NOMO-1 treated with DMSO at 0.1 percent for 48 hours (cell line): ENCODE results near the gene KCNJ18.
"Not testable (repeated sequence)": the region's sequence is repeated elsewhere in the genome, so short reads cannot be mapped to it uniquely, and the experiment has no call there.

Source experiments
- DNase-seq: peaks from one replicate; lab custom pipeline; 2025; ENCODE audit not compliant: unreplicated experiment; lab: John Stamatoyannopoulos, UW

Gene KCNJ18

GRCh38 chr17:21691883-21692703 is at the start of gene KCNJ18:
Gene KCNJ18 (plus strand): TSS chr17:21692523. CDS start chr17:21702787, 10,264 bp downstream.
- not testable (repeated sequence) for DNase-seq

GRCh38 chr17:21648125-21648524 is 44.2 kb upstream of the KCNJ18 start:
- DNase-seq: not testable (repeated sequence)

DNA sequence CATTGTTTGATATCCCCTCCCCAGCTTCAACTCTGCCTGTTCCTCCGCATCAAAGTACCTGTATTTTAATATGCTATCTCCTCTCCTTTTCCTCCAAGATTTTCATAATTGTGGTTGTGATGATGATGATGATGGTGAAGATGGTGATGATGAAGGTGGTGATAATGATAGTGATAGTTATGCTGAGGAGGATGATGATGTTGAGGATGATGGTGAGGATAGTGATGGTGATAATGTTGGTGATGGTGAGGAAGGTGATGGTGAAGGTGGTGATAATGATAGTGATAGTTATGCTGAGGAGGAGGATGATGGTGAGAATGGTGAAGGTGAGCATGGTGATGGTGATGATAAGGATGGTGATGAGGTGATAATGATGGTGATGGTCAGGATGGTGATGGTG is 42.3 kb upstream of the KCNJ18 start:
- not testable (repeated sequence) for DNase-seq

DNA sequence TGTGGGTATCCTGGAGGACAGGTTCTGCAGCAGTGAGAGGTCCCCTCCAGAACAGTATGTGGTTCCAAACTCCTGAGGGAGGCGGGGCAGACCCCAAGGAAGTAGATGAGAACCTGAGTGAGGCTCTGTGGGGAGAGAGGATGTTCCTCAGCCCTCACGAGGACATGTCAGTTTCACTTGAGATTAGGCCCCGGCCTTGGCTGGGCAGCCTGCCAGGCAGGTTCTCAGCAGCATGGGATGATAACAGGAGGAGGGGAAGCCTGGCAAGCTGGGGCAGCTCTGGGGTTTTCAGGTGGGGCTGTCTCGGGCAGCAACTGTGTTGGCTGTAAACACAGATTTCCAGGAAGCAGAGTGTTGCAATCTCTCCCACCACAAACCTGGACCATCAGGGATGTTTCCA is 40.3 kb upstream of the KCNJ18 start:
- not testable (repeated sequence) for DNase-seq

- not testable (repeated sequence) for DNase-seq
Observed at GRCh38 chr17:21653211-21653610, 39.1 kb upstream of the KCNJ18 start.

- DNase-seq: not testable (repeated sequence)
Observed at GRCh38 chr17:21656518-21657309, 35.6 kb upstream of the KCNJ18 start.

DNA sequence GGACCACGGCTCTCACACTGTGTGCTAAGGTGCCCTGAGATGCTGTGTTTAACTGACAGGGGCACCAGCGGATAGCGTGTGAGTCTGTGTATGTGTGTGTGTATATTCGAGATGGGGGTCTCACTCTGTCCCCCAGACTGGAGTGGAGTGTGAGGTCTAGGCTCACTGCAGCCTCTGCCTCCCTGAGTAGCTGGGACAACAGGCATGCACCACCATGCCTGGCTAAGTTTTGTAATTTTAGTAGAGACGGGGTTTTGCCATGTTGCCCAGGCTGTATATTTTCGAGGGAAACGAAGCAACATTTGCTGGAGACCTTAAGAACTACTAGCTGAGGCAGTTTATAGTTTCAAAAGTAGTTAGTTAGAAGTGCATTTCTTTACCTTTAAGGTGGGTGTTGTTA is 32.7 kb upstream of the KCNJ18 start:
- DNase-seq: not testable (repeated sequence)

- not testable (repeated sequence) for DNase-seq
Observed at GRCh38 chr17:21661455-21661854, 30.9 kb upstream of the KCNJ18 start.

- not testable (repeated sequence) for DNase-seq
Observed at GRCh38 chr17:21663166-21663565, 29.2 kb upstream of the KCNJ18 start.

DNA sequence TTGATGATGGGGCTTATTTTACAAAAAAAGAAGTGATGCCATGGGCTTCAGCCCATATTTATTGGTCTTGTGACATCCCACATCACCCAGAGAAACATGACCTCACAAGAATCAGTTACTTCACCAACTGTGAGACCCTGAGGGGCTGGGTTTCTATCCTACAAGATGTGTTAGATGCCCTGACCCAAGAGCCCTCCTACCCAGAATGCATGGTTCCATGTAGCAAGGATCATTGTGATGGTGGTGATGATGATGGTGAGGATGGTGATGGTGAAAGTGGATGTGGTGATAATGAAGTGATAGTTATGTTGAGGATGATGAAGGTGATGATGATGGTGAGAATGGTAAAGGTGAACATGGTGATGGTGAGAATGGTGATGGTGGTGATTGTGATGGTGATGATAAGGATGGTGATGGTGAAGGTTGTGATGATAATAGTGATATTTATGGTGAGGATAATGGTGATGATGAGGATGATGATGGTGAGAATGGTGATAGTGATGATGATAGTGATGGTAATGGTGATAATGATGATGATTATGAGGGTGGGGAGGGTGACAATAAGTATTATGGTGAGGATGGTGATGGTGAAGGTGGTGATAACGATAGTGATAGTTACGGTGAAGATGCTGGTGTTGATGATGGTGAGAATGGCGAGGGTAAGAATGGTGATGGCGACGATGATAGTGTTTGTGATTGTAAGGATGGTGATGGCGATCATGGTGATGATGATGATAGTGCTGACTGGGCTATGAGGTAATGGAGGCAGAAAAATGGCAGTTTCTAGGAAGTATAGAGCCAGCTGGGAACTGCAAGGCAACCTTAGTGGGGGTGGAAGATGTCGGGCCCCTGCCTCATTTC is 28.5 kb upstream of the KCNJ18 start:
- not testable (repeated sequence) for DNase-seq

DNA sequence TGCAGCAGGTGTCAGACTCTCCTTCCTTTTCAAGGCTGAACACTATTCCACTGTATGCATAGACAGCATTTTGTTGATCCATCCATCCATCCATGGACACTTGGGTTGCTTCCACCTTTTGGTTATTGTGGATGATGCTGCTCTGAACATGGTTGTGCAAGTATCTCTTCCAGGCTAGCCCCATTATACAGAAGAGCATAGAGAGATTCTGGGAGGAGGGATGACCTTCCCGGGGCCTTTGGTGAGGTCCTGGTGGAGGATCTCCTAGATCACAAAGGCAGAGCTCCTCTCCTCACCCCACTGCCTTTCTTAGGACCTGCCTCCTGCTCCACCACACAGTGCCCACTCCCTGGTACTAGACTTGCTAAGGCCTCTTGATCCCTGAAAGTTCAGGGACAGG is 27.2 kb upstream of the KCNJ18 start:
- DNase-seq: not testable (repeated sequence)

DNA sequence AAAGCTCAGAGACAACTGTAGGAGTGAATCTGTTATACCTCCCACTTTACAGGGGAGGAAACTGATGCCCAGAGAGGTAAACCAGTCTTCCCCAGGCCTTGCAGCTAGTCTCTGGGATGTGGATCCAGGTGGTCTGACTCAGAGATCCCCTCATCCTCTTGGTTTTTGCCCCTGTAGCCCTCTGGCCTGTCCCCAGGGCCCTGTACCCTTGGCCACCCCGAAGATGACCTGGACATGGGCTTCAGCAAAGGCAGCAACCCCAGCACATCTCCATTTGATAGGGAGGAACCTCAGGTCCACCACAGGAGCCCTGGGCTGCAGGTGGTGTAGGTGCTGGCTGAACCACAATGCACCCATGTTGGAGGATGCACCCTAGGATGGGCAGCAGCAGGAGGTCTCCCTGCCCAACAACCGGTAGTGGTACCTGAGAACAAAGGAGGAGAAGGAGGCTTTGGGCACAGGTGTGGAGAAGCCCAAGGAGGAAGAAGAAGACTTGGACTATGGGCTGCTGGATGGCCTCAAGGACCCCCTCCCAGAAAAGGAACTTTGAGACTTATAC is 26.3 kb upstream of the KCNJ18 start:
- DNase-seq: not testable (repeated sequence)

GRCh38 chr17:21666711-21667412 is 25.5 kb upstream of the KCNJ18 start:
- not testable (repeated sequence) for DNase-seq

DNA sequence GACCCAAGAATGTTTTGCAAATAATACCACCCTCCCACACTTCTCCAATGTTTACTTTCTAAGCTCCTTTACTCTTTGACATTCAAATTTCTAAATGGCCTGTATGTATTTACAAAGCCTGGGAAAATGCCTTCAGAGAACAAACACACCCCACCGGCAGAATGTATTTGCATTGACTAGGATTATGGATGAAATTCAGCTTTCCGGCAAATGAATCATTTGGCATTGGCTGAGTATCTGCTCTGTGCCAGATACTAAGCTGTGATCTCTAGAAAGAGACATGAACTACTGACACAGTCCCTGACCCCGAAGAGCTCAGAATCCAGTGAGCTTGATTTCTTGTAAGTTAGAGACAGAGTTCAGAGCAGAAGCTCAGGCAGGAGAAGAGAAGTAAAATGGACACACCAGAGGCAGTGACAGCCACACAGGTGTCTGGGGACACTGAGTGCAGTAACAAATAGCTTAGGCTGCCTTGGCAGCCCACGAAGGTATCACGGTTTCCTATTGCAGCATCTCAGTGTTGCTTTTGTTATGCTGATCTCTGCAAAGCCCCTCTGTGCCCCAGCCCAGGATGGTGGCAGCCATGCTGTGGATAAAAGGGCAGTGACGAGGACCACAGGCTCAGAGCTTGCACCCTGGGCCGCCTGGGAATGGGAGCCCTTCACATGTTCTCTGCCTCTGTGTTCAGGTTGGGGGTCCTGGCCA is 24.8 kb upstream of the KCNJ18 start:
- not testable (repeated sequence) for DNase-seq

DNA sequence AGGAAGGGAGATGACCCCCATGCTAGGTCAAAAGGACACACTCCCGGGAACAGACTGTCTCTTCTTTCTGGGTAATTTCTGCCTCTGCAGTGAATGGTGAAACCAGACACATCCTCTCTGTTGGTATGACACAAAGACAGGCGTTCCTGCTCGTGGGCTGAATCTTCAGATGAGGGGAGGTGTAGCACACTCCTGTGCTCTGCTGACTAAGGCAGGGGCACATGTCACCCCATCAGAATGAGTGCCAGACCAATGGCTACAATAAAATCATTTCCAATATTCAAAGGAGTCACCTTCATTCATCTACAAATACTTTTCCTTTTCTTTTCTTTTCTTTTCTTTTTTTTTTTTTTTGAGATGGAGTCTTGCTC is 24.2 kb upstream of the KCNJ18 start:
- not testable (repeated sequence) for DNase-seq

- not testable (repeated sequence) for DNase-seq
Observed at GRCh38 chr17:21668746-21669508, 23.4 kb upstream of the KCNJ18 start.

DNA sequence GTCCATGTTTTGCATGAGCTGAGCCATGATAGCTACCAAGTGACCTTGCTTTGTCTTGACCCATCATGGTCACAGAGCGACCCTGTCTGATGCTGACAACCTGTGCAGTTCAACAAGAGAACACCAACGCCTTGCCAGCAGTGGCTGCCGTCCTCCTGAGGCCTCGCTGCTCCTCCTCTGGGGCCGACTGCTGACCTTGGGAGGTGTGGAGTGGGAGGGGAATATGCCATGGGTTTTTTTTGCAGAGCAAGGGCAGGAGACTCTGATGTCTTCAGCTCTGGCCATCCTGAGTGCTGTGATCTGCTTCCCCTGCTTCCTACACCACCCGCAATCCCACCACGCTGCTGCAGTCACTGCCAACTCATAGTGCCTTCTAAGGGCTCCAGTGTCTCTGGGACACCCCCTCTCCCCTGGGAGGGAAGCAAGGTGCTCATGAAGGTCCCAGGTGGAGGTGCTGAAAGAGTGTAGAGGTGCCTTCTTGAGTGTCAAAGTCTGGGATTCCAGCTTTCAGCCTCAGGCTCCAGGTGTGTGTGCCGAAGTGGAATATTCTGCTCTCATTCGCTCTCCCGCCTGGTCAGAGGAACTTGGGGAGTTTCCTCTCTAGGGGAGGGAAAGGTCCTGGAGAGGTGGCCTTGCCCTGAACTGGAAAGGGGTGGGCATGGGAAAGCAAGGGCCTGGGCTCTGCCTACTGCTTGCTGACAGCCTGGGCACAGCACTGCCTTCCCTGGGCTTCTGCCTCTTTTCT is 22.5 kb upstream of the KCNJ18 start:
- DNase-seq: not testable (repeated sequence)
